ENCODE results near the gene NPPB. TPM values are rescaled to one million over a fixed set of nuclear protein-coding genes. Genes with fewer than 3 reads are reported as not detected.

NPPB gene
- total and polyA plus RNA-seq, 2 experiments from 2014 or later = 0.95 TPM; not detected in 1

DNA sequence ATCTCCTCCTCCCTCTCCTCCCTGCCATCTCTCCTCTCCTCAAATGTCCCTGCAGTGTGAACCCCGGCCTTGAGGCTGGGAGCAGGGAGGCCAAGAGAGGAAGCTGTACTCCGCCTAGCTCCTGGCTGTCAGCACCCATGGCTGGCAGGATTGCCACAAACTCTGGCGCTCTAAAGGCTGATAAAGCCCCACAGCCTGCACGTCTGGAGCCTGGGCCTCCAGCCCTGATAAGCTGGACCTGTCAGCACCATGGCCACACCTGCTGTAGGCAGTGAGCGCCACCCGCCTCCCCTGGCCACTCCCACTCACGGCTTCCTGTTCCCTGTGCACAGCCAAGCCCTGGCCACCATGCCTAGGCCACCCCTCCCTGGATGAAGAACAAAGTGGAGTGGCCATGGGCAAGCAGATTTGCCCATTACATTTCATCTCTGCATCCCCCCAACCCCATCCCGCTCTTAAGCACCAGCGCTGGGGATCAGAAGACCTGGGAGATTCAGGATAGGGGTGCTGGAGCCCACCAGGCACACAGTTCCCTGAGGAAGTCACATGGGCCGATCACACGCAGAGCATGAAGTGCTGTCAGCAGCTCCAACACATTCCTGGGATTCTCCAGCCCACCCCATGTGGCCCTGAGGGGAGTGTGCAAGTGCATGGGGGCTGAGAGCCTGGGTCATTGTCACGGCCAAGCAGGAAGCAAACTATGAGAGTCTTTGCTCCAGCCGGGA lies 24.2 kb upstream of the NPPB start (continued):
- no peak for TF ChIP-seq EZH2 (IDR thresholded peaks at IDR 0.05; ENCODE audit: low read depth, unreplicated experiment)
- no peak for TF ChIP-seq ZNF462 (CRISPR knock-in tag; IDR thresholded peaks at IDR 0.05)
- TF ChIP-seq CREB1 (CRISPR knock-in tag; IDR thresholded peaks at IDR 0.05; ENCODE audit: low read depth) = no peak
- no peak for TF ChIP-seq ZNF114 (CRISPR knock-in tag; IDR thresholded peaks at IDR 0.05)
- TF ChIP-seq JUNB (IDR thresholded peaks at IDR 0.05; ENCODE audit: unreplicated experiment) = no peak
- TF ChIP-seq ZNF331 (CRISPR knock-in tag; IDR thresholded peaks at IDR 0.05; ENCODE audit: low read depth) = no peak
- no peak for TF ChIP-seq EZH2phosphoT487 (IDR thresholded peaks at IDR 0.05; ENCODE audit: unreplicated experiment)
- TF ChIP-seq NANOG (IDR thresholded peaks at IDR 0.05; ENCODE audit: borderline replicate concordance) = no peak

DNA sequence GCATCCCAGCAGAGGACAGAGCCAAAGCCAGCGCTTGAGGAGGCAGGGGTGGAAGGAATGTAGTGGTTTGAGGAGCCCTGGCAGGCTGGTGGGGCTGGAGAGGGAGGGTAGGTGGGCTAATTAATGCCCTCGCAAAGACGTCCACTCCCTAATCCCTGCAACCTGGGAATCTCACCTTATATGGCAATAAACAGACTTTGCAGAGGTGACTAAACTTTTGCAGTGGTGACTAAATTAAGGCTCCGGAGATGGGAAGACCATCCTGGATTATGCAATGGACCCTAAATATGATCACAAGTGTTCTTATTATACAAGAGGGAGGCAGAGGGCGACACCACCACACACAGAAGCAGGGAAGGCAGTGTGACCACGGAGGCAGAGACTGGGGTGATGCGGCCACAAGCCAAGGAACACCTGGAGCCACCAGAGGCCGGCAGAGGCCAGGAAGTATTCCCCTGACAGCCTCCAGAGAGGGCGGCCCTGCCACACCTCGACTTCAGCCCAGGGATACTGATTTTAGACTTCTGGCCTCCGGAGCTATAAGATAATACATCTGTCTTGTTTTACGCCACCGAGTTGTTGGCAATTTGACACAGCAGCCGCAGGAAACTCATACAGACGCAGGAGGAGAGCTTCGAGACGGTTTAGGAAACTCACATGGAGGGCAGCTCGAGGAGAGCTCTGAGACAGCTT lies 23.1 kb upstream of the NPPB start:
- Histone ChIP-seq H3K4me3 (no peak overlapping the region), H3K4me1 (ENCODE audit: insufficient read depth) (peaks cover 3% of the 10 kb centered on the region; the same call in 1 of the 2 replicates), H3K36me3 (ENCODE audit: insufficient read depth) (no peaks in the 10 kb centered on the region), H3K27me3 (ENCODE audit: insufficient read depth) (no peaks in the 10 kb centered on the region), H3K27ac (ENCODE audit: low read depth) (no peak overlapping the region), H4K20me1 (replicated peaks; ENCODE audit: insufficient read depth) (no peaks in the 10 kb centered on the region), H3F3A (replicated peaks; ENCODE audit: low read depth) (no peaks in the 10 kb centered on the region), H2AFZ (no peak overlapping the region), H3K79me2 (replicated peaks; ENCODE audit: insufficient read depth) (no peaks in the 10 kb centered on the region), H3K4me2 (no peak overlapping the region), H3K9me2 (ENCODE audit: insufficient read depth) (no peaks in the 10 kb centered on the region)
- no peak for DNase-seq (ENCODE audit: low spot score)
- TF ChIP-seq ZNF331 (CRISPR knock-in tag; IDR thresholded peaks at IDR 0.05; ENCODE audit: low read depth) = no peak
- TF ChIP-seq, protein P1, sequence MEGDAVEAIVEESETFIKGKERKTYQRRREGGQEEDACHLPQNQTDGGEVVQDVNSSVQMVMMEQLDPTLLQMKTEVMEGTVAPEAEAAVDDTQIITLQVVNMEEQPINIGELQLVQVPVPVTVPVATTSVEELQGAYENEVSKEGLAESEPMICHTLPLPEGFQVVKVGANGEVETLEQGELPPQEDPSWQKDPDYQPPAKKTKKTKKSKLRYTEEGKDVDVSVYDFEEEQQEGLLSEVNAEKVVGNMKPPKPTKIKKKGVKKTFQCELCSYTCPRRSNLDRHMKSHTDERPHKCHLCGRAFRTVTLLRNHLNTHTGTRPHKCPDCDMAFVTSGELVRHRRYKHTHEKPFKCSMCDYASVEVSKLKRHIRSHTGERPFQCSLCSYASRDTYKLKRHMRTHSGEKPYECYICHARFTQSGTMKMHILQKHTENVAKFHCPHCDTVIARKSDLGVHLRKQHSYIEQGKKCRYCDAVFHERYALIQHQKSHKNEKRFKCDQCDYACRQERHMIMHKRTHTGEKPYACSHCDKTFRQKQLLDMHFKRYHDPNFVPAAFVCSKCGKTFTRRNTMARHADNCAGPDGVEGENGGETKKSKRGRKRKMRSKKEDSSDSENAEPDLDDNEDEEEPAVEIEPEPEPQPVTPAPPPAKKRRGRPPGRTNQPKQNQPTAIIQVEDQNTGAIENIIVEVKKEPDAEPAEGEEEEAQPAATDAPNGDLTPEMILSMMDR (conservative IDR thresholded peaks at IDR 0.05; ENCODE audit: low read depth in 2 of 2) = peak; percentile 14 to 37; a peak in 3 of 4 replicates
- Mint-ChIP-seq H3K36me3 (ENCODE audit: low read depth) (no peaks in the 10 kb centered on the region; the same call in 2 of the 3 replicates), H3K4me3 (no peak overlapping the region), H3K4me1 (peaks cover 8% of the 10 kb centered on the region), H3K27me3 (ENCODE audit: insufficient read depth, low read depth, poor library complexity) (peaks cover 5% of the 10 kb centered on the region), H3K9me3 (no peaks in the 10 kb centered on the region), H3K27ac (no peak overlapping the region)
- ATAC-seq = no peak

All from GM23338 (cell line).